Kidney tubule cell (primary cell): ENCODE results near the gene EXOC6B.

ENCODE experiments used
- DNase-seq: peaks from one replicate; pipeline ENCODE4 v3.0.0-alpha.2; 2018; ENCODE audit warnings: low spot score

The EXOC6B gene

DNA sequence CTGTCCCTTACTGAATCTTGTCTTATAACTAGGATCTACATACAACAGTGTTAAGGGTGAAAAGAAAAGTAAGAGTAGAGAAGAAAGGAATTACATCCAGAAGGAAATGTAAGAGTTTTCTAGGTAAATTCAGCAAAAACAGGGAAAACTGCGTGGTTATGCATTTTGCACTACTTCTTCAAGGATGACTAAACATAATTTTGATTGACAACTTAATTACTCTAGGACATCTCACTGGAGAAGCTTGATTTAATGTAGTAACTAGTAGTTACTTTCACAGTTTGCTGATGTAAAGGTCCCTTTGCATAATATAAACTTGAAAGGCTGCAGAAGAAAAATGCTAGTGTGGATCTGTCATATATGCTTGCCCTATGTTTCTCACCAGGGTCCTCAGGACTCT lies 464.8 kb downstream of the EXOC6B start:
- DNase-seq = no peak

DNA sequence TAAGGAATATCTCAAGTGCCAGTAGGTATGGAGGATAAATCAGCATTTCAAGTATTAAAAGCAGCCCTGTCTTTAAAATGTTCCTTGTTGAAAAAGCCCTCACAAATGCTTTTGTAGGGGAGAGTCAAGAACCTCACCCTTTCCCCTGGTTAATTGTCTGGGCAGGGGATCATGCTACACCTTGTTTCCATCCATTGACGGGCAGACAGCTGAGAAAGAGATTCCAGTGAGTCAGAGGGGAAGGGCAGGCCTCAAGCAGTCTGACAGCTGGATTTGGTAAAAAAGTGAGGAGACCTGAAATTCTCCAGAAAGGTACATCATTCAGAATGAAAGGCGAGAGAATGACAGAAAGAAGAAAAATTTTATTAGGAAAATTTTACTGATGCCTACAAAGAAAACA lies 475.0 kb downstream of the EXOC6B start:
- no peak for DNase-seq

DNA sequence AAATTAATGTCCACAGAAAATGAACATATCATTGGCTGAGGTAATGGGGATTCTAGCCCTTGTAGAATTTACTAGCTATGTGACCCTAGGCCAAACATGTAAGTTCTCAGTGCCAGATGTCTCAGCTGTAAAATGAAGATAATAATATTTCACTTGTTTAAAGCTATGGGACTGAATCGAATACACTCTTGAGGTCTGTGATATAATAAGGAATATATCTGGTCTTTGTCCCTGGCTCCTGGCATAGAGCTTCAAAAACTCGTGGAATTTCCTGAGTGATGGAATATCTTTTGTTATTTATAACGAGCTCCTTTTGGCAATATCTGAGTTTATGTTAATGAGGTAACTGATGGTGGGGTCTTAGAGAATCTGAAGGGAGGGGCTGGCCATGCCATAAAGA lies 476.8 kb downstream of the EXOC6B start:
- DNase-seq = no peak

DNA sequence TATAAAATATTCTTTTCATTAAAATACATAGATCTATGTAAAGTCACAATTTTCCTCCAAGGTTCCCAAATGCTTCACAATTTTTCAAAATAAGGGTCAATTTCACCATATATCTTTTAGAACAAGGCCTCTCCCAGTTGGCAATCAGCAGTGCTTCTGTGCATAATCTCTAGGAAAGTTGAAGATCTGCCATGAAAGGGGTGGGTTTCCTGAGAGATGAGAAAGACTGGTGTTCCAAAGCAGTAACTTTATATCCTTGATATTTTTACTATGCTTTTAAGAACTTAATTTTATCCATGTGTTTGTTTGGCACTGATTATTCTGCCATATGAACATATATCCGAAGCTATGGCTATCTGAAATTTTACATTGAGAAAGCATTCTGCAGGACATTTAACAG lies 478.8 kb downstream of the EXOC6B start:
- DNase-seq = no peak

DNA sequence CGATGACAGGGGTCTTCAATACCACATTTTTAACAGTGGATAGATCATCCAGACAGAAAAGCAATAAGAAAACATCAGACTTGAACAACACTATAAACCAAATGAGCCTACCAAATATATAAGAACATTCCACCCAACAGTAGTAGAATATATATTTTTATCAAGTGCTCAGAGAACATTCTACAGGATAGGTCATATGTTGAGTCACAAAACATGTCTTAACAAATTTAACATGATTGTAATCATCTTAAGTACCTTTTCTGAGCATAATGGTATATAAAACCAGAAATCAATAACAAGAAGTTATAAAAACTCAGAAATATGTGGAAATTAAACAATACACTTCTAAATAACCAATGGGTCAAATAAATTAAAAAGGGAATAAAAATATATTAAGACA lies 484.2 kb downstream of the EXOC6B start:
- DNase-seq = no peak

DNA sequence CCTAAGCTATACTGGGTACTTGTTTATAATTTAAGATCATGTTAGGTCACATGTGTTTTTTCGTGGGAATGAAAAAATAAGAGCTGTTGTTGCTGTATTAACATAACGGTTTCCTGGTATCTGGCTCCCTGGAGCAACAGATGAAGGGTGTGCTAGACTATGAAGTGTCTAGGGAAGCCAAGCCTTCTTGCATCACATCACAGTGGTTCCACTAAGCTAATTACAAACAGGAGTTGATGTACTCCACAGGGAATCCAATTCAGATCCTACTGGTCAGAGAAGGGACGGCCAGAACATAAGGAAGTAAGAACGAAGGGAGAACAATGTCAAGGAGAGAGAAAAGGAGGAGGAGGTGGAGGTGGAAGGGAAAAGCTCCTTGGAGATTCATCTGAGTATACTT lies 485.2 kb downstream of the EXOC6B start:
- DNase-seq = no peak

DNA sequence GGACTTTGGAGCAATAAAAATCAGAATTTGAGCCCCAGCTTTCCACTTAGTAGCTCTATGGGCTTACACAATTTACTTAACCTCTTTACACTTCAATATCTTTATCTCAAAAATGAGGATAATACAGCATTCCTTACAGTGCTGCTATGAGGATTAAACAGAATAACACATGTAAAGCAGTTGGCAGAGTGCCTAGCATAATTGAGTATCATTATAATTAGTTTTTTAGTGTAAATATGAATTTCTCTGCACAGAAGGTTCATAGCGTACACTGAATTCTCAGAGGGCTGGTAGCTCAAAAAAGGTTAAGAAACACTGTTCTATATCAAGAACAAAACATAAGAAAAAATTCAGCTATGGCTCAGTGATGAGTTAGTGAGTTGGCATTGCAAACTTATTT lies 487.8 kb downstream of the EXOC6B start:
- DNase-seq = no peak

DNA sequence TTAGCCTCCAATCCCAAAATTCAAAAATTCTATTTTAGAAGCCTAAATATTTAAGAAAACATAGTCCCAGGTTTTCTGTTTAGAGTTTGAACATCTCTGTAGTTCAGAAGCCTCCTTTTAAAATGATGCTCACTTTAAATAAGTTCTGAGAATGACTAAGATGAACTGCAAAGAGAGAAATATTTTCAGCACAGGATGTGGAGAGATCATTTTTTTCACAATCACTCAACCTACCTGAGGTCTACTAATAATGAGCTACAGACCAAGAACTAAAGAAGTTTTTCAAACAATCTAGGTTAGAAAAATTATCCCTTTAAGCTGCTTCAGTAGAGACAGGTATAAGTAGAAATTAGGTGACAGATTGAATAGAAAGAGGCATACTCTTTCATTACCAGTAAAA lies 493.1 kb downstream of the EXOC6B start:
- DNase-seq = no peak

DNA sequence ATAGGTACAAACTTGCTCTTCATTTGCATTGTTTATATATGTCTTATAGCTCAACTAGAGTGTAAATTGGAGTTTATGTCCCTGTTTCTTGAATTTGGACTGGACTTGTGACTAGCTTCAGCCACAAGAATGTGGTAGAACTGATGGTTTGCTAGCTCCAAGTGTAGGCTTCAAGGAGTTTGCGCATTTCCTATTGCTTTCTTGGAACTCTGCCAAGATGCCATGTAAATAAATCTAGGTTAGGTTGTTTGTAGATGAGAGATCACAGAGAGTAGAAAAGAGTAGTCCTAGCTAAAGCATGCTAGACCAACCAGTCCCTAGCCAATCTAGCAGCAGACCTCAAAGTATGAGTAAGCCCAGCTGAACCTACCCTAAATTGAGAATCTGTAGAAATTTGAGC lies 495.2 kb downstream of the EXOC6B start:
- DNase-seq = no peak

DNA sequence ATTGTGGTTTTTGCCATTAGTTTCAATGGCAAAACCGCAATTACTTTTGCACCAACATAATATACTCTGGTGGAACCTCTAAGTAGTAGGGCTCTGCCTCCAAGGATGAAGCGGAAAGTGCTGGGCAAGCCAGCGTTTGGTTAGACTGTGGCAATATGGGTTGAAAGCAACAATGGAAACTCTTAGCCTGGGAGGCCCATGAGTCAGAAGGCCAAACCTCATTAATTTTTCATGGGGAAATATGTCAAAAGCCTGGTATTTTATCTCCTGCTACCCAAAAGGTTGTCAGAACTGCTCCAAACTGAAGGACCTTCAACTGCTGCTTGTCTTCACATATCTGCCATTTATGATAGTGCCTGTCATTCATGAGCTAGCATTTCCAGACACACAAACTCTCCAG lies 499.1 kb downstream of the EXOC6B start:
- no peak for DNase-seq

DNA sequence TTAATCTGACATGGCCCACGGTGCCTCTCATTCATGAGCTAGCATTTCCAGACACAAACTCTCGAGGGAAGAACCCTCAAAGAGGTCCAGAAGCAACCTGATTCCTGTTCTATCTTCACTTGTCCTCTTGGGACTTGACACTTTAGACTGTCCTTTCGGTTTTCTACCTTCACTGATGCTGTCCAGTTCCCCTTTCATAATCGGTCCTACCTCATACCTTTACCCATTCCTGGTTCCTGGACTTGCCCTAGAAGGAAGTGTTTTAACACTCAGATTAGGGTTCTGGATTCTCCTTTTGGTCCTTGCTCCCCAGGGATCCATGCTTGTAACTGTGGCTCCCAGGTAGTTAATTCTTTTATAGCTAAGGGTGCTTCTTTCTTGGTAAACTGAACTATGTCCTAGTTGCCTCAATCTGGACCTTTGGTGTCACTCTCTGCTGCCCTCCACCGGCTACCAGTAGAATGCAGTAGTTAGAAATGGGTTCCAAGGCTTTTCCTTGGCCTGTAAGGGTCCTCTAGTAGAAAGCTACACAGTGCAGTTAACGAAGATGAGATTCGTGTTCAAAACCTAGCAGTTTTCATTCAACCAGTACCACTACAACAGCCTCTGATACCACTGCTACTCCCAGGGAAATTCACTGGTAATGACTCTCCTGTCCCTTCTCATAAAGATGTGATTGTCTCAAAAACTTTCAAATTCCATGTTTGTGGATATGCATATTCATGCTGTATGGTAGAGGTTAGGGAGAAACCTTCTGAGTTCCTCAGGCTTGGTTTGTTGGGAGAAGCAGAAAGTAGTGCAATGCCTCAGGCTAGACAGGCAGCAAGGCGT lies 500.0 kb downstream of the EXOC6B start:
- peak; percentile 10 for DNase-seq

DNA sequence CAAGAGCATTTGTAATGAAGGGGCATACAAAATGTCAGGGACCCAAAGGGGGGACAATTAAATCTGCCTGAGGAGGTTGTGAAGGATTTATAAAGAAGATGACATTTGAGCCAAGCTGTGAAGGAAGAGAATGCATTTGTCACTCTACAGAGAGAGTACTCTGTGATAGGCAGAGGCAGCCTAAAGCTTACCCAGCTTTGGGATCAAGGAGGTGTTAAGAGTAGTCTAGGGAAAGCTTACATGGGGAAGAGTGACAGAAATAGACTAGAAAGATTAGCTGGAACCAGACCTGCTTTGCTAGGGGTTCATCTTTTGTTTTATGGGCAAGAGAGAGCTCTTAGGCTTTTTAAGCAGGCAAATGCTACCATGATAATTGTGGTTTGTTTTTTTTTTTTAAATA lies 509.1 kb downstream of the EXOC6B start:
- DNase-seq = no peak

DNA sequence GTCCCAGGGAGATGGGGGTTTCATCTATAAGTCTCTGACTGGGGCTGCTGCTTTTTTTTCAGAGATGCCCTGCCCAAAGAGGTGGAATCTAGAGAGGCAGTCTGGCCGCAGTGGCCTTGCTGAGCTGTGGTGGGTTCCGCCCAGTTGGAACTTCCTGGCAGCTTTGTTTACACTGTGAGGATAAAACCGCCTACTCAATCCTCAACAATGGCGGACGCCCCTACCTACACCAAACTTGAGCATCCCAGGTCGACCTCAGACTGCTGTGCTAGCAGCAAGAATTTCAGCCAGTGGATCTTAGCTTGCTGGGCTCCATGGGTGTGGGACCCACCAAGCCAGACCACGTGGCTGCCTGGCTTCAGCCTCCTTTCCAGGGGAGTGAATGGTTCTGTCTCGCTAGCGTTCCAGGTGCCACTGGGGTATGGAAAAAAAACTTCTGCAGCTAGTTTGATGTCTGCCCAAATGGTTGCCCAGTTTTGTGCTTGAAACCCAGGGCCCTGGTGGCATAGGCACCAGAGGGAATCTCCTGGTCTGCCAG lies 525.6 kb downstream of the EXOC6B start:
- no peak for DNase-seq

DNA sequence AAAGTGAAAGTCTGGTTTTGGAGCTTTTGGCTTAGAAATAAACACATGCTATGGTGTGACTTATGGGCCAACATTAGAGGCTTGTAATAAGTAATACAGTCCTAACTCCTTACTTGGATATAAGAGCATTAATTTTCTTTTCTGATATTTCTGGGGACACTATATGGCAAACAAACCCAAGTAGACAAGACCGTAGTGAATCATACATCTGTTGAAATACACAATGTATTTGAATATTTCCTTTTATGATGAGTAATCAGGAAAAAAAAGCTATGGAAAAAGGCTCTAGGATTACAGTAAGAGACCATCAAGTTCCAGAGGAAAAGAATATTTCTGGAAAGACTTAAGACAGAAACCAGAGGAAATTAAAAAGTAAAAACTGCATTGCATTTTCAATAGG lies 532.2 kb downstream of the EXOC6B start:
- DNase-seq = no peak

DNA sequence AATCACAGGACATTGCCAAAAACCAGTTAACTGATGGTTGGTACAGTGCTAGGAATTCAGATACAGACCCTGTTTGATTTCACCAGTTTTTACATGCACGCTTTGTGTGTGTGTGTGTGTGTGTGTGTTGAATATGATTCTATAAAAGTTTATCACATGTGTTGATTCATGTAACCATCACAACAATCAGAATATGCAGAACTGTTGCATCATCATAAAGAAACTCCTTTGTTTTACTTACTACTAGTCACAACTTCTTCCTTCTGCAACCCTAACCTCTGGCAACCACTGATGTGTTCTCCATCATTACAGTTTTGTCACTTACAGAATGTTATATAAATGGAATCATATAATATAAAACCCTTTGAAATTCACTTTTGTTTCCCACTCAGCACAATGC lies 533.4 kb downstream of the EXOC6B start:
- no peak for DNase-seq

DNA sequence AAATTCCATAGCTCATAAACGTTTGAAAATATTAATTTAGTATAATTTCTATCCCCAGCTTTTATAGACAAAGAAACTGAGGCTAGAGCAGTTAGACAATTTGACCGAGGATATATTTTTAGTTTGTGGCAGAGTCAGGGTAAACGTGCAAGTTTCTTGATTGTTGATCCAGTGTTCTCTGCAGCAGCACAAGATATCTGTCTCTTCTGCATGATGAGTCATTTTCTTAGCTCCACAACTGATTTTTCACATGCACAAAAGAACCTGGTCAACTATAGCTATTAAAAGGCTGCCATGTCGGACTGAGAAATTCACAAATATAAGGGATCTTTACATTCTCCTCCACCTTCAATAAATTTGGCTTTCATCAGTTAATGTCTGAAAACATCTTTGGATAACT lies 534.8 kb downstream of the EXOC6B start:
- DNase-seq = no peak

DNA sequence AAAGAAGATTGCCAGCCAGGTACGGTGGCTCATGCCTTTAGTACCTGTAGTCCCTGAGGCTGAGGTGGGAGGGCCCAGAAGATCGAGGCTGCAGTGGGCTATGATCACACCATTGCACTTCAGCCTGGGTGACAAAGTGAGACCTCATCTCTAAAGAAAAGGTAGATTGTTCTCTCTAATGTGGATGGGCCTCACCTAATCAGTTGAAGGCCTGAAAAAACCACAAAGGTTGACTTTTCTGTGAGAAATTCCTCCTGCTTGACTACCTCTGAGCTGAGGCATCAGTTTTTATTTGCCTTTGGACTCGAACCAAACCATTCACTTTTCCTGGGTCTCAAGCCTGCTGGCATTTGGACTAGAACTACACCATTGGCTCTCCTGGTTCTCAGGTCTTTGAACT lies 536.1 kb downstream of the EXOC6B start:
- peak; percentile 16 for DNase-seq

DNA sequence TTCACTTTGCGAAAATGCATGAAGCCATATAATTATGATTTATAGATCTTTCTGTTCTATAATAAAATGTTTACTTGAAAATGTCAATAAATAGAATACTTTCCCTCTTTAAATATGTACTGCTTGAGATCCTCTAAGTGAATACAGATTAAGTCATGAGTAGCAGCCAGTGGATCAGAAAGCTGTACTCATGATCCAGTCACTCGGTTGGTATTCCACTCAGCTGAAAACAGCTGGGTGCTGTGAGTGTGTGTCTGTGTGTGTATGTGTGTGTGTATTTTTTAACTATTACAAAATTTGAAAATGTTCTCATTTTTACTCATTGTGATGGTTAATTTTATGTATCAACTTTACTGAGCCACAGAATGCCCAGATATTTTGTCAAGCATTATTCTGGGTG lies 536.5 kb downstream of the EXOC6B start:
- DNase-seq = peak; percentile 57

DNA sequence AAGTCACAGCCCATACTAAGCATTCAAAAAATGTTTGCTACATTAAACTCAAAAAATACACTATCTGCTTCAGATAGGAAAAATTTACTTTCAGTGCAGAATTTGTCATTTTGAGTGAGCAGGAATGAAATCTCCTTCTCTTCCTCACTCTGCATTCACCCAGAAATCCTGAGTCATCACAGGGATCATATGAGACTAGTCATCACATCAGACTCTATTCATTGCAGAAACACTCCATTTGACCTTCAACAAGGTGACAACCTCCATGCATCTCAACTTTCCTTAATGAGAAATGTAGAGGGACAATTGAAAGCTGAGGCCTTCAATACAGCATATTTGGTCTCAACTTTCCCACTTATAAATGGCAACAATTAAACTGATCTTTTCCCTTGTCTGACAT lies 547.8 kb downstream of the EXOC6B start:
- DNase-seq = peak; percentile 55

DNA sequence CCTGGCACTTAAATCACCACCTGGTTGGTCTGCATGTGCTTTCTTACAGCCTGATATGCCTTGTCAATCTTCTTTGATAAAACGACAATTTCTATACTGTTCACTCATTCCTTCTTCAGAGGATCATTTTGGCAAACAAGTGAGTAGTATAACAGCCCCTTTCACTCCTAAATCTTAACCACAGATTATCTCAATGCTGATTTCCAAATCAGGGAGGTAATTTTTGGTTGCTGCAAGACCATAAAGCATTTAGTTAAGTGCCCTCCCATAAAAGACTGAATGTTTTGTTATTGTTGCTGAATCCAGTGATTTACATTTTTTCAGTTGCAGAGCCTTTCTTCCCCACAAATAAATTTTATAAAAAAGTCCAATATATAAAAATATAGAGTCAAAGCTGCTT lies 549.0 kb downstream of the EXOC6B start:
- DNase-seq = no peak

DNA sequence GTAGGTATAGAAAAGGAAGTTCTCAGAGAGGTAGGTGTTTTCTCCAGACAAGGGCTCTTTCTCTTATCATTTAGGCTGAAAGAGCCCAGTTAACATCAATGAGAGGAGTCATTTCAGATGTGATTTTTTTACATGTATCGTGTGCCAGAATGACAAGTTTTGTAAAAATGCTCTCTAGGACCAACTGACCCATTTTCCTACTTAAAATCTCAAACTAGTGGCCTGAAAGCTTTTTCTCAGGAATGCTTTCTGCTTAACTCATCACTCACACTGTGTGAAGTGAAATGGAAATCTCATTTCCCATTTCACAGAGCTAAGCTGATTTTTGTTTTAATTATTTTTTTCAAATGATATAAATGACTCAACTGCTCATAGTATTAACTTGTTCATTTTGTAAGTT lies 549.5 kb downstream of the EXOC6B start:
- peak; percentile 20 for DNase-seq

DNA sequence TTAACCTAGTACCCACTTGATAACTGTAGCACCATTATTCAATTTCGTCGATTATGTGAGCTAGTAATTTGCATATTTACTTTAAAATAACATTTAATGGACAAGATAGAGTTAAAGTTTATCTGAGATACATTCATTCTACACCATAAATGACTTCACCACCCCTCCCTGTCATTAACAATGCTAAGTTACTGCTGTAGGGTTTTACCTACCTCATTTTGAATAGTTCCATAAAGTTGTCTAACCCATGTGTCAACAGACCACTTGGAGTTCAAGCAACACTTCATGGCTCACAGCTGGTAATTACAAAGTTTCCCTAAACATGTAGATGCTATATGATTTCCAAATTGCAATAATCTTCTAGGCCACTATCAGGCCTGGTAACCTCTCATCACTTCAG lies 550.7 kb downstream of the EXOC6B start:
- no peak for DNase-seq

DNA sequence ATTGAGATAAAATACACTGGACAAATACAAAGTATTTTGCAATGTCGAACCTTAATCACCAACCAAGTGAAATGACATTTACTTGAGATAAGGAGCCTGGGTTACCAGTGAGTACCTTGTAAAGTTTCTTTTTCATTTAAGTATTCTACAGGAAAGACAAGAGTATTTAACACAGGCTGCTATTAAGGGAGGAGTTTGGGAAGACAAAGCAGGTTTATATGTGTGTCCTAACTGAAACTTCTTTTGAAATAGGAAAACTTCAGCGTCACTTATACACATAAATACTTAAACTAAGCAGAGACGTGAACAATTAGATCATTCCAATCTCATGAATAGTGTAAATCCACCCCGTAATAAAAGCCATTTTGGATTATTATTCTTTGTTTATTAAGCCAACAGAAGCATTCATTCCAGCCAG lies 551.4 kb downstream of the EXOC6B start:
- DNase-seq = no peak

DNA sequence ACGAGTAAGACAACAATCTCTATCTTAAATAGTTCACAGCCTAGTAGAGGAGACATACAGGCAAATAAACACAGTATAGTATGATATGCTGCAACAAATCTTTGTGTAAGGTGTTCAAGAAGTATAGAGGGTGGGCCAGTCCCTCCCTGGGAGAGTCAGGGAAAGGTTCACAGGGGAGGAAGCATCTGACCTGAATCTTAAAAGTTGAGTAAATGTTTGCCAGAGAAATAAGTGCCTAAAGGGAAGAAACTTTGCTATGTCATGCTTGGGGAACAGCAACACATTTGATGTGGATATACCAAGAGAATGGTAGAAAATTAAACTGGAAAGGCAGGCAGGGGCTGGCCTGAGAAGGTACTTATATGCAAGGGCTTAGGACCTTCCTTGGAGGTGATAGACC lies 552.4 kb downstream of the EXOC6B start:
- no peak for DNase-seq
